COR-L47 (cell line): Measurements from ENCODE around the gene TSPAN9.

ENCODE experiments used
- DNase-seq: peaks from one replicate; lab custom pipeline; 2025; lab: John Stamatoyannopoulos, UW

TSPAN9 gene

DNA sequence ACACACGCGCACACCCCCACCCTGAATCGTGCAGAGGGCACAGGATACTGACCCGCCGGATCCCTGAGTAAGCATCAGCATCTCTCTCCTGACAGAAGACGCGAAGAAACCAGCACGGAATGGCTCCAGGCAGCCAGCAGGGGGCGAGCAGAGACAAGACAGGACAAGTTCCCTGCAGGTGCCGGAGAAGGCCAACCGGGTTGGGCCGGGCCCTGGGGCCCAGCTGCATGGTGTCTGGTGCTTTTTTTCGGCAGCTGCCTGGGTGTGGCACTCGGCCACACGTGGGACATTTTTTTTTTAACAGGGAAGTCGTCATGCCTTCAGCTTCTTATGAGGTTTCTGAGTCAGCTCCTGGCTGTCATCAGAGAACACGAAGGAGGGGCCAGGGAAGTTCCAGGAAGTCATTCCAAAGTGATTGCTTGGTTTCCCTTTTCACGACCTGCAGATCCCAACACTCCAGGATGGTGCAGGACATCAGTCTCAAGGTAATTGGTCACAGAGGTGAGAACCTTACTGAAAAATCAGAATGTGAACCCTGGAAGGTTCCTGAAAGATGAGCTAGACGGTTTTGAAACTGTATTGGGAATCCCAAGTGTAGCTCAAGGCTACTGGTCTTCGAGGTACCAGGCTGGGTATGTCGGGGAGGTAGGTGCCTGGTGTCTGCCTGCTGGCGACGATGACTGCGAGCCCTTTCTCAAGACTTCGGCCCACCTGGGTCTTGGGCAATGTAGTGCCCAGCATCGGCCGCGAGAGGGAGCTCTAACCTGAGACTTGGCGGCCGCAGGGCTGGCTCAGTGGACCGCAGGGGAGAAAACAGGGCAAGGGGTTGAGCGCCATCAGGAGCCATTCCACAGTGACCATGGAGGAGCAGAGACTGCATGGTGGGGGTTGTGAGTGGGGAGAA lies 223.0 kb downstream of the TSPAN9 start:
- peak; percentile 68 for DNase-seq

DNA sequence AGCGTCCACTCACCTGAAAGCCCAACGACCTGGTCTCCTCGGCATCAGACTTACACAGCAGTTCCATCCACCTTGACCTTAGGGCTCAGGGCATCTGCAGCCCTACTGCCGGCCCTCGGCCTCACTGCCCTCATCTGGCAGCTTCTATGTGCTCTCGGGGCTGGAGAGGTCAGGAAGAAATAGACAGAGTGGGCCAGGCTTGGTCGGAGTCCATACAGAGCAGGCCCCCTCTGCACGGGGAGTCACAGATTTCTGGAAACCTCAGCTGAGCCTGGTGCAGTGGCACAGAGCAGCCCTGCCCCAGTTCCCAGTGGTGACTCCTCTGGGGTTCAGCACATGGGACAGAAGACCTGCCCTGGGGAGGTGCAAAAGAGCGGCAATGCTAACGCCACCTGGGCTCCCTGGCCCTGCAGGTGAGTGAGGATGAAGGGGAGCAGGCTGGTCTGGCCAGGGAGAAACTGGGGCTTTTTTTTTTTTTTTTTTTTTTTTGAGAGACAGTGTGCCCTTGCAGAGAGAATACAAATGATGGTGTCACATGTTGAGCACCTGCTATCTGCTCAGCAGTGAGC lies 223.7 kb downstream of the TSPAN9 start:
- DNase-seq = no peak

GRCh38 chr12:3302401-3303041 lies 225.3 kb downstream of the TSPAN9 start:
- no peak for DNase-seq

- DNase-seq = no peak
Observed at GRCh38 chr12:3303410-3304136, 226.4 kb downstream of the TSPAN9 start.

- DNase-seq = peak; percentile 10
Observed at GRCh38 chr12:3304436-3305165, 227.4 kb downstream of the TSPAN9 start.

- DNase-seq = no peak
Observed at GRCh38 chr12:3305464-3305863, 228.3 kb downstream of the TSPAN9 start.

DNA sequence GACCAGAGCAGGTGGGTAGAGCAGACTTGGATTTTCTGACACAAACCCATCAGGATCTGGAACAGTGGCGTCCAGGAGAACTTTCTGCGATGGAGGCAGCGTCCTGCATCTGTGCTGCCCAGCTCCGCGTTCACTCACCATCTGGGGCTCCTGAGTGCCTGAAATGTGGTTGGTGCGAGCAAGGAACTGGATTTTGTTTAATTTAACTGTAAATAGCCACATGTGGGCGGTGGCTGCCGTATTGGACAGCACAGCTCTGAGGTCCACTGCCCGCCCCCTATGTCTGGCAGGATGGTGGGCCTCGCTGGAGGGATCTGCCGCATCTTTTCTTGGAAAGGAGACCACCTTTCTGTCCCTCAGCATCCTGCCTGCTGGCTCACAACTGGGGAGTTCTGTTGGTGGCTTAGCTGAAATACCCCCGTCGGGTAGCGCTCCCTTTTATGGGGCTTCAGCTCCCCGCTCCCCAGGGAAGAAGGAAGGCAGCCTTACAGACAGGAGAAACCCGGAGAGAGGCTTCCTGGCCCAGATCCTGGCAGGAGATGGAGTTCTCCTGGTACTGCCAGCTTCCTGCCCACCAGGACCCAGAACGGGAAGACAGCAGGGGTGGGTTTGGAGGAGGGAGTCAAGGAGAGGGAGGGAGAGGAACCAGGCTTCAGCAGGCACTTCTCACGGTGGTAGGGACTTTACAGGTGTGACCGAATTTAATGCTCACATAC lies 228.9 kb downstream of the TSPAN9 start:
- DNase-seq = no peak

DNA sequence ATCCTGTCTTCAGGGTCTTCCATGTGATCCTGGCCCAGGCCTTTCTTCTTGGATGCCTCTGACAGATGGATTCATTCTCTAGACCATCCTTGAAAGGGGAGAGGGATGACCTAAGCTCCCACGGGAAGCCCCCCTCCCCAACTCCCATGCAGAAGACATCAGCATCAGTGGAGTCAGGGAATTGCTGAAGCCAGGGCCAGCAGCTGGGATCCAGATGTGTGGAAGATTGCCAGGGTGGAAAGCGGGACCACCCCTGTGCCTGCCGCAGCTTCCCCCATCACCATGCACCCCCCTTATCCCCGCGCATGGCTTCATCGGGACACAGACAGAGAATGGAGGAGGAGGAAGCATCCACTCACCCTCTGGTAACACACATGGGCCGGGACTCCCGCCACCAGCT lies 230.2 kb downstream of the TSPAN9 start:
- no peak for DNase-seq

- no peak for DNase-seq
Observed at GRCh38 chr12:3308063-3308462, 230.9 kb downstream of the TSPAN9 start.

DNA sequence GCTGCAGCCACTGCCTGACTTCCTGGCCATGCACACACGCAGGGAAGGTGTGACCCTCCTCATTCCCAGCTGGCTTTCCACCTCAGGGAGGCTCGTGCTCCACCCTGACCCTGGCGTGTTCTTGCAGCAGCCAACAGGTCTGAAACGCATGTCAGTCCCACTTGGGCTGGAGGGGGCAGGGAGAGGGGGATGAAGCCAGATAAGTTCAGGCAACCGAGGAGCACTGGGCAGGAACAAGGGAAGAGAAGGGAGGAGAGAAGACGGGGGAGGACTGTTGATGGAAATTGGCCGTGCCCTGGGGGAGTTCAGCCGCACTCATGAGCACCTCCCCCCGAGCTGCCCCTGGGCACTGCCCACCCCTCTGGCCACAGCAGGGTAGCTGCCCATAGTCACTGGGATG lies 231.4 kb downstream of the TSPAN9 start:
- DNase-seq = no peak

DNA sequence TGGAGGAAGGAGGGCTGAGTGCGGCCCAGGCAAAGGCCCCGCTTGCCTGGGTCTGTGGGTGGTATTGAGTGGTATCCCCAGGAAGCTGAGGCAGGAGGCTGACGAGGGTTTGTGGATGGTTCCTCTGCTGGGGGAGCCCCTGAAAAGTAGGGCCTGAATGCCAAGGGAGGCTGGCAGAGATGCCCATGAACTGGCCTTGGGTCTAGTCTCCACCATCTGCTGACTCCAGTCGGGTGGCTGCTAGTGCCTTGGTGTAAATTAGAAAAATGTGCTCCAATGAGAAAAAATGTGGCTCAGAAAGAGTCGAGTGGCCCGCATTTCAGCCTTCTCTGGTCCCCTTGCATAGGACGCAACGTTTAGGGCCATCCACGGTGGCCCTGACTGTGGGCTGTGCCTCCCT lies 232.6 kb downstream of the TSPAN9 start:
- DNase-seq = no peak

GRCh38 chr12:3310271-3311026 lies 233.3 kb downstream of the TSPAN9 start:
- peak; percentile 31 for DNase-seq

DNA sequence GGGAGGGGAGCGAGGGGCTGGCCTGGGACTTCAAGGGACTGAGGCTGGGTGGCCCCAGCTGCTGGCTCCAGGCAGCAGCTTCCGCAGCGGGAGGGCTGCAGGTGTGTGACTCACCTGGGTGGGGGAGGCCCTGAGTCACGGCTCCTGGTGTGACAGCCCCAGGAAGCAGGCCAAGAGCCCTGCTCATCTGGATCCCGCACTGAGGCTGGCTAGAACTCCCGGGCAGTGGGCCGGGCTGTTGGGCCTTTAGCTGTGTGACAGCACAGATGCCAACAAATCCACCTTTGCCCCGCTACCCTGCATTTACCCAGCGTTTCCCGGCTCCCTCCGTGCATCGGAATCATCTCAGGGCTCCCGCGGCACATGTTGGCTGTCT lies 233.8 kb downstream of the TSPAN9 start:
- peak; percentile 83 for DNase-seq

GRCh38 chr12:3311491-3312103 lies 234.4 kb downstream of the TSPAN9 start:
- no peak for DNase-seq

GRCh38 chr12:3313066-3313465 lies 235.9 kb downstream of the TSPAN9 start:
- no peak for DNase-seq

DNA sequence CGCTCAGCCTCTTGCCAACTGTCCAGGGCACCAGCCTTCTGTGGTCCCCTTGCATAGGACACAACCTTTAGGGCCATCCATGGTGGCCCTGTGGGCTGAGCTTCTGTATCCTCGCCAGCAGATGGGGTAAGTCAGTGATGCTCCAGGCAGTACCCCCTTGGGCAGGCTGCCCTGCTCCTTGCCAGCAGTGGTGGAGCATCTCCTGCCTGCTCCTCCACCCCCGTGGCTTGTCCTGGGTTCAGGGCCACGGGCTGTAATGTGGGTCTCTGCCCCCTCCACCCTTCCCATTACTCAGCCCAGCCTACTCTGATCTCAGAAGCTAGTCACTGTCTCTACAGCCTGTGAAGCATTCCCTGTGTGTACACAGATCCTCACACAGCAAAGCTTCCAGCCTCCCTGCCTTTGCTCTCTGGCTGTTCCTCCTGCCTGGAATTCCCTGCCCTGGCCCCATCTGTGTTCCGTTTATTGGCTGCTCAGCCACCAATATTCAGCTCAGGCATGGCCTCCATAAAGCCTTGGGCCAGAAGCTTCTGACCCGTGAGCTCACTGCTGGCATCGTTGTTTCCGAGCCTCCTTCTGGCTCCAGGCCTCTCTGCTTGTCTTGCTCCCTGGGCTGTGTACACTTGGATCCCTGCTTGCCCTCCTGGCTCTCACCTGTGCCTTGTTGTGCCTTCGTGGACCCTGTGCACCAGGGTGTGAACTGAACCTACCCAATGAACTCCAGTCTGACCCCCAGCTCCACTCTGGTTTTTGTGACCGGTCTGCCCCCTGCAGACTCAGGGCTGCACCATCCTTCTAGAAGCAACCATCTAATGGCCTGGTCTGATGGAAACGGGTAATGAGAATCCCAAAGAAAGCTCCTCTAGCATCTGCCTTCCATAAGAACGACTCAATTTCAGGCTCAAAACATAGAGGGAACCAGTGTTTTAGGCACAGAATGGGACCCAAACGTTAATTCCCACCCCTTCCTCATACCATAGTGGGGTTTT lies 236.8 kb downstream of the TSPAN9 start:
- DNase-seq = peak; percentile 34

GRCh38 chr12:3315201-3315661 lies 238.1 kb downstream of the TSPAN9 start:
- DNase-seq = peak; percentile 77

- no peak for DNase-seq
Observed at GRCh38 chr12:3316776-3317480, 239.7 kb downstream of the TSPAN9 start.
